ENCODE data around the gene INHA.
A peak's percentile ranks its signal among the peaks of the same experiment; 100 is the strongest.

Gene INHA

GRCh38 chr2:219572237-219573001 lies at the start of gene INHA:
Gene INHA, plus strand, starts transcription at chr2:219572310. Its CDS starts 65 bp downstream, at chr2:219572375.
- no peak for DNase-seq

DNA sequence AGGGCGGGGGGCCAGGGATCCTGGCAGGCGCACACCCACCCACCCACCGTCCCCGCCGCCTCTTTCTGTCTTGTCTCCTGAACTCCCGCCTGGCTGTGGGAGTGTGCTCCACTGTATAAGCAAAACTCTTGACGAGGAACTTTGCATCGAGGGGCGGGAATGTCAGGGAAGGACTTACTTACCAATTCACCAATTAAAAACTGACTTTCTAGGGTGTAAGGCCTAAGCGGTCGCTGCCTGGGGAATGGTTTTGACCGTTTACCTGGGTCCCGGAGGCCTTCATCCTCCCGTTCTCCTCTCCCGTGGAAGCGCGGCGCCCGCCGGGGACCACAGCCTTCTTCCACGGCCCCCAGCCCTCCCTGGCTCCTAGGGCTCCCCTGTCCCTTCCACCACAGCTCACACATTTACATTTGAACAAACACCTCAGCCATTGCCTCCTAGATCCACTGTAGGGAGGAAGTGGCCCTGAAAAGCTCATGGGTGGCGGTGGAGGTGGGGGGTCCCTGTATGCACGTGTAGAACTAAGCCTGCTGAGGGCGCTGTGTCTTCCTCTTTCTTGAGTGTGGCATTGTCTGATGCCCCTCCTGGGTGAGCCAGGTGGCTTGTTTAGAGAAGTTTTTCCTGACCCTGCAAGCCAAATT lies 49.0 kb upstream of the INHA start:
- DNase-seq: no peak

DNA sequence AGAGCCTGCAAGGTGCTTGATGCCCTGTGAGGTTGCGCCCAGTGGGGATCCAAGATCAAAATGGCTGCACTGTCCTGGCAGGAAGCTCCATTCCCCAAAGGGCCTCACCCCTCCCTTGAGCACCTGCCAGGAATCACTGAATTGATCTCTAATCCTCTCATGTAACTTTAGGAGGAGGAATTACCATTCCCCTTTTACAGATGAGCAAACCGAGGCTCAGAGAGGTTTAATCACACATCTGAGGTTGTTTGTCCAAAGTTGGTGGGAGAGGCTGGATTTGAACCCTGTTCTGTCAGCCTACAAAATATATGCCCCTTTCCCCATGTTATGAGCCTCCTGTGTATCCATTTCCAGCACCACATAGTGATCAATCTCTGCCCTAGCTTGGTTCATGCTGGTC lies 47.3 kb upstream of the INHA start:
- no peak for DNase-seq

GRCh38 chr2:219525533-219526232 lies 46.4 kb upstream of the INHA start:
- no peak for DNase-seq

DNA sequence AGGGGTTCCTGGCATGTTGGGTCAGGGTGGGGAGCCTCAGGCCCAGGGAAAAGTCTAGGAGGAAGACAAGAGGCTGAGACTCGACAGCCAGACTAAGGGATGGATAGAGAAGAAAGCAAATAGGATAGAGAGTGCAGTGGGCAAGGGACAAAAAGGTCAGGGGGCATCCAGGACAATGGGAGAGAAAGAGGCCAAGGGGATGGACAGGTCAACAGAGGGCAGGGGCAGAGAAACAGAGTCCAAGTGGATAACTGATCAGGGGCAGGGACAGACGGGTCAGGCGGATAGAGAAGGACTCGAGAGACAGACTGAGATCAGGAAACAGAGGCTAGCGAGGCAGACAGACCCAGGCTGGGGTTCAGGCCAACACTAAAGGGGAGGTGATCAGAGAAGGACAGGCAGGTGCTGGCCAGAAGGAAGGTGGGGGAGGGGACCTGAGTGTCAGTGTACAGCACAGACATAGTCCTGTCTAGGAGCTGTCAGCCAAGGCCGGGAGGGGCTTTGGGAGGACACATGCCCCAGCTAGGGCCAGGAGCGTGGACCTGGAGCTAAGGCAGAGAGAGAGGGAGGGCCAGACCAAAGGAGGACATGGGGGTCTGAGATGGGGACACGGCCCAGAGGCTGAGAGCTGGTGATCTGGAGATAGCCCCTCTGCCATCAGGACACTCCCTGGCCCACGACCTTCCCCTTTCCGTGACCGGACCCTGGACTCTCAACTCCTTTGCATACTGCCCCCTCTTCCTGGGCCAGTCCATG lies 45.6 kb upstream of the INHA start:
- DNase-seq: no peak

DNA sequence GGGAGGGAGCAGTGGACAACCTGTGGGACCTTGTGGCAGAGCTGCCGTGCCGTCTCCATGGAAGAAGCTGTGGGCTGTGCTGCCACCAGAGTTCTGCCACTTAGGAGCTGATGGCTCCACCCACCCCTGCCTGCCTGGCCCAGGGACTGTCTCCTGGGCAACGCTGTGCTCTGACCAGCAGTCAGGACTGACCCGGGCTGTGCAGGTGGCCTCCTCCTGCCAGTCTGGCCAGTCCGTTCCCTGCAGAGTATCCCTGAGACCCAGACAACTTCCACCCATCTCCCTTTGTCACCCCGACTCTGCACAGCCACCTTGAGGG lies 45.1 kb upstream of the INHA start:
- DNase-seq: no peak

GRCh38 chr2:219527472-219527871 lies 44.6 kb upstream of the INHA start:
- DNase-seq: no peak

DNA sequence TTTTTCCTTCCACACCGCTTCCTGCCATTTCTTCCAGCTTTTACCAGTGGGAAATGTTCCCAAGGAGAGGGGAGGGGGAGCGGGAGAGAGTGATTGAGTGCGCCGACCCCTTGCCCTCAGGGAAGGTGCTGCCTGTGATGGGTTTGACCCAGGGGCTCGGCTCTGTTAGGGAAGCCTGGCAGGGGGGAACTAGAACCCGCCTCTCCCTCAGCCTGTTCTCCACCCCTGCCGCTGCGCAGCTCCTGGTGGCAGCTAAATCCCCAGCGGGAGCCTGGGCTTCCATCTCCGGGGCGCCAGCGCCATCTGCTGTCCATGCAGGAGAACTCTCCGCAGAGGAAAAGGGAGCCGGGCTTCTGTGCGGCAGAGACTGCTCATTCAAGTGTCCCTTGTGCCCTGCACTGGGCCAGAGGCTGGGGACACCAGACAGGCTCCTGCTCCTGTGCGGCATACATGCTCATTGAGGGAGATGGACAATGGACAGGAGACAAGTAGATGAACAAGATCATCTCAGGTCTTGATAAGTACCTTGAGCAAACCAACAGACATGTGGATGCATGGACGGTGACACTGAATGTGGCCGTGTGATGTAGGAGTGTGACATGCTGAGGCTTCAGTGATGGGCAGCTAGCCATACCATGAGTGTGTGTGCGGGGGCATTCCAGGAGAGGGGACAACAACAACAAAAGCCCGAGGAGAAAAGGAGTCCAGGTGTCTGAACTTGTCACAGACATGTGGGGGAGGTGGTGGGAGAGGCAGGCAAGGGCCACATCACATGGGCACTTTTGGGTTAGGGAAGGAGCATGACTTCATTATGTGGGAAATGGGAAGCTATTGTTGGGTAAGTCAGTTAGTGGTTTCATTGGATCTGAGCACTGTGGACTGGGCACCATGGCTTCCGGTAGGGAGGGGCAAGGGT lies 41.8 kb upstream of the INHA start:
- DNase-seq: peak; percentile 92

DNA sequence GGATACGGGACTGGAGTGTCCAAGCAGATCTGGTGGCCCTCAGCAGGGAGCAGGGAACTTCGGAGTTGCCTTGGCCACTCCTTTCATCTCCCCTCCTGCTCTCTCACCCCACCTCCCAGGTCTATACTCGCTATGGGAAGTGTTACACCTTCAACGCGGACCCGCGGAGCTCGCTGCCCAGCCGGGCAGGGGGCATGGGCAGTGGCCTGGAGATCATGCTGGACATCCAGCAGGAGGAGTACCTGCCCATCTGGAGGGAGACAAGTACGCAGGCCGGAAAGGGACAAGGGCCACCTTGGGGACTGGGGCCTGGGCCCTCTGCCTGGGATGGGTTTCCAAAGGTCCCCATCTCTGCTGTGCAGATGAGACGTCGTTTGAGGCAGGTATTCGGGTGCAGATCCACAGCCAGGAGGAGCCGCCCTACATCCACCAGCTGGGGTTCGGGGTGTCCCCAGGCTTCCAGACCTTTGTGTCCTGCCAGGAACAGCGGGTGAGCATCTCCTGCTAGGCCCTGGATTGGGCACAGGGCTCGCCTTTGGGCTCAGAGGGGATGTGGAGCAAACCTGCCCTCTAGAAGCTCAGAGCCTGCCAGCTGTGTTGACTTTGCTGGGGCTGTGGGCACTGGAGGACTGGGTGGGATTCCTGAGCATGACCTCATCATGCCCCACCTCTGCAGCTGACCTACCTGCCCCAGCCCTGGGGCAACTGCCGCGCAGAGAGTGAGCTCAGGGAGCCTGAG lies 40.3 kb upstream of the INHA start:
- DNase-seq: no peak

GRCh38 chr2:219532378-219532649 lies 39.8 kb upstream of the INHA start:
- DNase-seq: no peak

DNA sequence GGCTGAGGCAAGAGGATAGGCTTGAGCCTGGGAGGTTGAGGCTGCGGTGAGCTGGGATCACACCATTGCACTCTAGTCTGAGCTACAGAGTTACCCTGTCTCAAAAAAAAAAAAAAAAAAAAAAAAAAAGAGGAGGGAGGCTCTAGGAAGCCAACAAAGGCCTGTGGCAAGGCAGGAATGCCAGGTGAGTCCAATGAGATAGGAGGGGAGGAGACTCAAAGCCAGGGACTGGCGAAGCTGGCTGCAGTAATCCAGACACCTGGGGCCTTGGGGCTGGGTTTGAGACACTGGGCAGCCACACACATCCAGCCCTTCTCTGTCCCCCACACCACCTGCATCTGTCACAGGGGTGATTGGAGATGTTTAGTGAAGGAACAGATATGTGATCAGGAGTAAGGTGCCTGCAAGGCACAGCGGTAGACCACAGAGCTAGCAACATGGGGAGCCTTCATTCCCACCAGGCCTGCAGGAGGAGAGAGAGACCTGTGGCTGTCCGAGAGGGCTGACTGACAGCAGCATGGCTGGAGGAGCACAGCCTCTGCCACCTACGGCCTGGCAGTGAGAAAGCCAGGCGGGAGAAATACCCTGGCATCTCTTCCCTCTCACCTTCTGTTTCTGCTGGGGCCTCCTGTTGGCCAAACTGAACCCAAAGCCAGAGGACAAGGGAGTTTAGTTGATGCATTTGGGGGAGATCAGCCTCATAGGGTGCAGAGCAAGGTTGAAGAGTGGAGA lies 38.0 kb upstream of the INHA start:
- no peak for DNase-seq

- no peak for DNase-seq
Observed at GRCh38 chr2:219536425-219536824, 35.7 kb upstream of the INHA start.

- no peak for DNase-seq
Observed at GRCh38 chr2:219536967-219537366, 35.1 kb upstream of the INHA start.

- DNase-seq: no peak
Observed at GRCh38 chr2:219537657-219538488, 34.2 kb upstream of the INHA start.

DNA sequence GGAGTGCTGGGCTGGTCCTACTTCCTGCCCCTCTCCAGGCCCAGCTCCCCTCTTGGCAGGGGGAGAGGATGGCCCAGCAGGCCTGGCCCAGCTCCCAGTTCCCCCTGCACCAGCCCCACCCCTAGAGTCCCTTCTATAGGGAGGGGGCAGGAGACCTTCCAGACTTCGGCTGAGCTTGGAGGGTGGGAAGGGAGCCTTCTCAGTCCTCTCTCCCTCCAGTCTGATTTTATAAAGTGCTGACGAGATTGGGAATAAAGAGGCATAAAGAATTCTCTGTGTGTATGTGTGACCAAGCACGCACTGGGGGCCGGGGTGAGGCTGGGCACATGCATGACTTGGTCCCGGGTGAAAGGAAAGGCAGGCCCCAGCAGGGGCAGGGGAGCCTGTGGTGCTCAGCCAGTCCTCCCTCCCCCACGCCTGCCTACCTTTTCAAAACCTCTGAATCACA lies 33.6 kb upstream of the INHA start:
- no peak for DNase-seq

DNA sequence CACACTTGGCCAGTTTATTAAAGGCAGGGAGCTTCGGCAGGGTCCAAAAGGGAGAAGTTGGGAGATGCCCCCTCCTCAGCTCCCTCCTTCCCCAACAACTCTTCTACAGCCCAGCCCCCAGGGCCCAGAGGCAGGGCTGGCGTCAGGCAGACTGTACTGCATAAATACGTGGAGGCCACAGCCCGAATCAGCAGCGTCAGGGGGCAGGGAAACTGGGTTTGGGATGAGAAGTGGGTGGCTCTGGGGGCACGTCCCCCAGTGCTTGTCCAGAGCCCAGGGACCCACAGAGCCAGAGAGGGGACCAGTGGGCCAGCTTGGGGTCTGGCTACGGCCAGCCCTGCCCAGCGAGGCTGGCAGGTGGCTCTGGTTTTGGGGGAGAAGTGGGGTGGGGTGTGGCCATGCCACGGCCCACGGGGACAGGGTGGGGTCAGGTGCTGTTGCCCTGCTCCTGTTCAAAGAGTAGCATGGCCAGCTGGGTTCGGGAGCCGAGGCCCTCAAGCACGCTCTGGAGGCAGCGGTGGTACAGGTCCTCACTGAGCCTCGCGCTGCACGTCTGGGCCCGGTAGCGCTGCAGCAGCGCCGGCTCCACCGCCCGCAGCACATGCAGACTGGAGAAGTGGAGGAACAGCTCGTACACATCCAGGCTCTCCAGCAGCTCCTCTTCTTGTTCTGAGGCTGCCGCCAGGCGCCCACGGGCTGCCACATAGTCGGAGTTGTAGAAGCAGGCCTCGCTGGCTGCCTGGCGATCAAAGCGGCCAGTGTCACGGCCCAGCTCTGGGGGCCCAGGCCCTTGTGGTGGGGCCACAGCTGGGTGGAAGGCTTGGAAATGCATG lies 32.9 kb upstream of the INHA start:
- DNase-seq: no peak

DNA sequence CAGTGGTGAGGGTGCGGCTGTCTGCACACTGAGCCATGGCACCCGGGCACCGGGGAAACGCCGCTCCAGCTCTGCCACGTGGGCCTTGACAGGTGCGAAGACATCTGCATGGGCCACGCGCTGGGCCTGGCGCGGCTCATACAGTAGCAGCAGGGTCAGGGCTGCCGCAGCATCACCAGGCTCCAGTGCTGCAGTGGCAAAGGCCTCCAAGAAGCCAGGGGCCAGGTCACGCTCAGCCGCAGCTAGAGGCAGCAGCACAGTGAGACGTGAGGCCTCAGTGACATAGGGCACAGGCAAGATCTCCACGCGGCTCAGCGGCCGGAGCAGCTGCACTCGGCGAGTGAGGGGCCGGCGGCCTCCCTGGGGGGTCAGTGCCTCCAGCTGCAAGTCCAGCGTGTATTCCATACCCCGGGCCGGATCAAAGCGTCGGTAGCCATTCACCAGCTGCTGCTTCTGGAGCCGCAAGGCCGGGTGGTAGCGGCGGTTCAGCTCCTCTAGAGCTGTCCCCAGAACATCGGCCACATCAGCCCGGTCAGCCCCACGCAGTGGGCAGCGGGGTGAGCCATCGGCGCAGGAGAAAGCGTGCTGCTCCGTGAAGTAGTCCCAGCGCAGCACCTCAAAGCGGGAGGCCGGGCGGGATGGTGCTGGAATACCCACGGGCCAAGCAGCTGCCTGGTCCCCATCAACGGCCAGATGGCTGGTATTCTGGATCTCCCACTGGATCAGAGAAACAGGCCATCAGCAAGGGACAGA lies 32.0 kb upstream of the INHA start:
- no peak for DNase-seq

- DNase-seq: no peak
Observed at GRCh38 chr2:219540784-219541504, 31.2 kb upstream of the INHA start.
